GM12878 (cell line): ENCODE results near the gene GALNT16. TPM values are rescaled to one million over a fixed set of nuclear protein-coding genes. Genes with fewer than 3 reads are reported as not detected.

Source experiments
- ASH2L ChIP-seq: fragments of 300-600, 200-600 bp; sonication (generic); IDR thresholded peaks from 2 replicates; pipeline ENCODE4 v1.6.1; 2017; ENCODE audit warnings: low read depth, mild to moderate bottlenecking, borderline replicate concordance
- ATF2 ChIP-seq: IDR thresholded peaks from 2 replicates; pipeline ENCODE4 v1.6.1; 2012; ENCODE audit warnings: low read length, inconsistent platforms
- EGR1 ChIP-seq, 2 experiments: IDR thresholded peaks; 1 replicate in 1 of 2; 2 replicates in 1 of 2; pipeline ENCODE4 v1.6.1; 2011 to 2012; ENCODE audit warnings: low read depth in 2 of 2, low read length in 2 of 2, borderline replicate concordance in 1 of 2, mild to moderate bottlenecking in 1 of 2, moderate library complexity in 1 of 2
- HCFC1 ChIP-seq: fragments of 150-350 bp; IDR thresholded peaks from 2 replicates; pipeline ENCODE4 v1.6.1; 2014; ENCODE audit warnings: low read length
- JUND ChIP-seq: IDR thresholded peaks from 2 replicates; pipeline ENCODE4 v1.6.1; 2012; ENCODE audit warnings: low read depth, mild to moderate bottlenecking, low read length, improper control_type of control experiment, moderate library complexity
- NR2C1 ChIP-seq: fragments of 450-650 bp; IDR thresholded peaks from 2 replicates; pipeline ENCODE4 v1.6.1; 2017; ENCODE audit warnings: antibody characterized with exemption, mild to moderate bottlenecking, moderate library complexity
- POLR2AphosphoS5 ChIP-seq: IDR thresholded peaks from 2 replicates; pipeline ENCODE4 v1.6.1; 2011; ENCODE audit warnings: mild to moderate bottlenecking, low read length, inconsistent platforms
- RELA ChIP-seq: fragments of 450-650 bp; IDR thresholded peaks from 2 replicates; pipeline ENCODE4 v1.8.0; 2014; ENCODE audit warnings: borderline replicate concordance; ENCODE audit not compliant: partially characterized antibody
- SIX5 ChIP-seq: IDR thresholded peaks from 2 replicates; pipeline ENCODE4 v1.6.1; 2011; ENCODE audit warnings: mild to moderate bottlenecking, low read depth, low read length, moderate library complexity; ENCODE audit not compliant: severe bottlenecking
- SMAD1 ChIP-seq: fragments of 450-650 bp; IDR thresholded peaks from 2 replicates; pipeline ENCODE4 v1.6.1; 2018; ENCODE audit warnings: mild to moderate bottlenecking, low read depth; ENCODE audit not compliant: partially characterized antibody
- SREBF2 ChIP-seq: IDR thresholded peaks from 2 replicates; pipeline ENCODE4 v1.6.1; 2012; ENCODE audit warnings: mild to moderate bottlenecking, low read length
- ZBTB11 ChIP-seq: fragments of 450-650 bp; formaldehyde crosslinking; IDR thresholded peaks from 2 replicates; pipeline ENCODE4 v1.5.0; 2022; ENCODE audit warnings: mild to moderate bottlenecking, missing genetic modification characterization
- ZBTB40 ChIP-seq: fragments of 450-650 bp; IDR thresholded peaks from 2 replicates; pipeline ENCODE4 v1.6.1; 2016; ENCODE audit warnings: mild to moderate bottlenecking, moderate library complexity, borderline replicate concordance
- ZNF592 ChIP-seq: fragments of 450-650 bp; IDR thresholded peaks from 2 replicates; pipeline ENCODE4 v1.6.1; 2017; ENCODE audit warnings: mild to moderate bottlenecking, moderate library complexity
- ZNF622 ChIP-seq: fragments of 450-650 bp; IDR thresholded peaks from 2 replicates; pipeline ENCODE4 v1.6.1; 2017; ENCODE audit warnings: mild to moderate bottlenecking, inconsistent platforms
- polyA plus RNA-seq, 11 experiments: library from polyadenylated mRNA; depleted of rRNA in 4 of 11; unstranded in 6 of 11; stranded (reverse) in 5 of 11; fragments of >200 nt; fragmentation: Nextera tagmentation in 4 of 11; fragmentation: Illumina TruSeq in 1 of 11; extraction: Ambion mirVana in 4 of 11; extraction: Trizol in 1 of 11; gene quantifications; 1 replicate in 1 of 11; 2 replicates in 10 of 11; pipeline versions ENCODE4 v1.2.1 to v1.2.3, GENCODE V29; 2011 to 2016; ENCODE audit warnings: inconsistent platforms in 2 of 11, missing spikeins in 2 of 11, low read depth in 1 of 11
- total RNA-seq, 4 experiments: library from RNA; depleted of rRNA in 3 of 4; stranded (reverse); fragments of >200 nt in 3 of 4; fragmentation: Illumina TruSeq in 1 of 4; extraction: Trizol in 1 of 4; gene quantifications; 2 replicates each; pipeline versions ENCODE4 v1.2.1 to v1.2.3, GENCODE V29; 2013 to 2021

Gene GALNT16
- total and polyA plus RNA-seq, 10 of the 15 experiments (the other 5 are each of a cell fraction or from before 2014, with no cell fraction given): under 0.01 to 0.08 (median 0.03) TPM; not detected in 3

GRCh38 chr14:69398053-69398817, 138.3 kb downstream of the GALNT16 start, which contains the start of the genes ERH and SLC39A9 (continued):
- TF ChIP-seq ZBTB11 (CRISPR knock-in tag): no peak
- peak; percentile 98 for TF ChIP-seq NR2C1
- TF ChIP-seq ZNF622: no peak
- TF ChIP-seq SIX5: peak; percentile 70
- TF ChIP-seq RELA: peak; percentile 6
- TF ChIP-seq SMAD1: no peak
- peak; percentile 86 for TF ChIP-seq HCFC1
- TF ChIP-seq ZNF592: peak; percentile 78; the same call in 1 of the 2 replicates
- peak in 1 of 2 experiments; percentile 82; a peak in 2 of 3 replicates for TF ChIP-seq EGR1 (IDR thresholded peaks at IDR 0.05; ENCODE audit: borderline replicate concordance in 1 of 2, low read depth in 2 of 2, low read length in 2 of 2)
- TF ChIP-seq ATF2: peak; percentile 70
- no peak for TF ChIP-seq JUND
- TF ChIP-seq POLR2AphosphoS5: peak; percentile 93
- no peak for TF ChIP-seq ASH2L
- TF ChIP-seq ZBTB40: peak; percentile 99
- peak; percentile 21; the same call in 1 of the 2 replicates for TF ChIP-seq SREBF2
- TF ChIP-seq, all 136 proteins: peak for 71
